Neural cell (in vitro differentiated cells): Measurements from ENCODE around the gene ABCB10. TPM values are rescaled to one million over a fixed set of nuclear protein-coding genes. Genes with fewer than 3 reads are reported as not detected.

Experiments used
- H2AFZ ChIP-seq: fragments of 200-600, 300-800 bp; sonication (generic), shearing (Covaris generic); 2 replicates; pipeline ENCODE4 v1.6.0; 2014; ENCODE audit warnings: low read depth, mild to moderate bottlenecking, antibody characterized with exemption, low read length, moderate library complexity
- H3F3A ChIP-seq: fragments of 200-600 bp; shearing (Covaris generic); 2 replicates; pipeline ENCODE4 v1.6.1; 2016; ENCODE audit warnings: mild to moderate bottlenecking, moderate library complexity, mixed read lengths, antibody characterized with exemption, low read length; ENCODE audit not compliant: insufficient read depth, poor library complexity, severe bottlenecking
- H3K27ac ChIP-seq: fragments of 200-600, 300-800 bp; sonication (generic), shearing (Covaris generic); 2 replicates; pipeline ENCODE4 v1.5.1; 2014; ENCODE audit warnings: mild to moderate bottlenecking, low read length, moderate library complexity
- H3K27me3 ChIP-seq: fragments of 300-800, 200-600 bp; sonication (generic), shearing (Covaris generic); 2 replicates; pipeline ENCODE4 v1.6.0; 2014; ENCODE audit warnings: mild to moderate bottlenecking, low read depth, low read length, moderate library complexity; ENCODE audit not compliant: insufficient read depth
- H3K36me3 ChIP-seq: fragments of 300-800, 200-600 bp; sonication (generic), shearing (Covaris generic); 2 replicates; pipeline ENCODE4 v1.5.1; 2014; ENCODE audit warnings: mild to moderate bottlenecking, antibody characterized with exemption, low read length, moderate library complexity; ENCODE audit not compliant: insufficient read depth
- H3K4me2 ChIP-seq: fragments of 300-800, 200-600 bp; sonication (generic), shearing (Covaris generic); 2 replicates; pipeline ENCODE4 v1.6.0; 2014; ENCODE audit warnings: mild to moderate bottlenecking, low read length
- H3K4me3 ChIP-seq: fragments of 300-800, 200-600 bp; sonication (generic), shearing (Covaris generic); 2 replicates; pipeline ENCODE4 v1.5.1; 2014; ENCODE audit warnings: mild to moderate bottlenecking, low read length, moderate library complexity
- H3K79me2 ChIP-seq: fragments of 200-600 bp; shearing (Covaris generic); replicated peaks from 2 replicates; pipeline ENCODE4 v1.6.0; 2014; ENCODE audit warnings: mild to moderate bottlenecking, low read length, moderate library complexity; ENCODE audit not compliant: insufficient read depth
- H3K9ac ChIP-seq: fragments of 300-800, 200-600 bp; sonication (generic), shearing (Covaris generic); 2 replicates; pipeline ENCODE4 v1.6.1; 2016; ENCODE audit warnings: mild to moderate bottlenecking, low read length, mixed read lengths
- H3K9me2 ChIP-seq: fragments of 200-600 bp; shearing (Covaris generic); 2 replicates; pipeline ENCODE4 v1.6.1; 2016; ENCODE audit warnings: mild to moderate bottlenecking, low read length, mixed read lengths; ENCODE audit not compliant: insufficient read depth
- H3K9me3 ChIP-seq: fragments of 200-600, 300-800 bp; sonication (generic), shearing (Covaris generic); 2 replicates; pipeline ENCODE4 v1.6.1; 2016; ENCODE audit warnings: mild to moderate bottlenecking, mixed run types, low read length, moderate library complexity, mixed read lengths
- H4K20me1 ChIP-seq: fragments of 200-600 bp; shearing (Covaris generic); 2 replicates; pipeline ENCODE4 v1.6.1; 2016; ENCODE audit warnings: mild to moderate bottlenecking, mixed run types; ENCODE audit not compliant: insufficient read depth
- CTCF ChIP-seq: fragments of 450-650 bp; IDR thresholded peaks from 2 replicates; pipeline ENCODE4 v1.5.1; 2014; ENCODE audit warnings: antibody characterized with exemption, mild to moderate bottlenecking, moderate library complexity; ENCODE audit not compliant: poor library complexity, severe bottlenecking
- EP300 ChIP-seq: fragments of 450-650 bp; conservative IDR thresholded peaks from 2 replicates; pipeline ENCODE4 v1.6.1; 2014; ENCODE audit warnings: antibody characterized with exemption, mild to moderate bottlenecking, moderate library complexity; ENCODE audit not compliant: poor library complexity, severe bottlenecking
- EZH2 ChIP-seq: fragments of 200-600, 300-800 bp; shearing (Covaris generic), sonication (generic); IDR thresholded peaks from 2 replicates; pipeline ENCODE4 v1.6.1; 2014; ENCODE audit warnings: antibody characterized with exemption, low read length, borderline replicate concordance, mild to moderate bottlenecking; ENCODE audit not compliant: insufficient read depth, poor library complexity, severe bottlenecking
- MXI1 ChIP-seq: fragments of 450-650 bp; conservative IDR thresholded peaks from 2 replicates; pipeline ENCODE4 v1.6.1; 2014; ENCODE audit warnings: antibody characterized with exemption, mild to moderate bottlenecking; ENCODE audit not compliant: poor library complexity, severe bottlenecking
- POLR2AphosphoS5 ChIP-seq: IDR thresholded peaks from 2 replicates; pipeline ENCODE4 v1.6.1; 2012
- RAD21 ChIP-seq: fragments of 450-650 bp; conservative IDR thresholded peaks from 2 replicates; pipeline ENCODE4 v1.6.1; 2014; ENCODE audit warnings: antibody characterized with exemption, mild to moderate bottlenecking, moderate library complexity
- REST ChIP-seq: IDR thresholded peaks from 2 replicates; pipeline ENCODE4 v1.6.1; 2012; ENCODE audit warnings: borderline replicate concordance
- SMC3 ChIP-seq: fragments of 450-650 bp; conservative IDR thresholded peaks from 2 replicates; pipeline ENCODE4 v1.6.1; 2014; ENCODE audit warnings: antibody characterized with exemption, mild to moderate bottlenecking, moderate library complexity; ENCODE audit not compliant: poor library complexity
- TAF1 ChIP-seq: IDR thresholded peaks from 2 replicates; pipeline ENCODE4 v1.6.1; 2012; ENCODE audit warnings: low read depth
- polyA plus RNA-seq: library from polyadenylated mRNA; depleted of rRNA; stranded (reverse); fragments of >200 nt; gene quantifications from 2 replicates; pipeline ENCODE4 v1.2.3, GENCODE V29; 2014

Gene ABCB10
- polyA plus RNA-seq, 1 donor from 2014 or later: 31.4 TPM

GRCh38 chr1:229567109-229567868 is 8.8 kb upstream of the ABCB10 start:
- H3K79me2 ChIP-seq: no peaks in the 10 kb centered on the region
- H3F3A ChIP-seq: no peaks in the 10 kb centered on the region
- no peaks in the 10 kb centered on the region for H3K9me2 ChIP-seq
- H3K27ac ChIP-seq: no peak overlapping the region
- H3K4me3 ChIP-seq: no peak overlapping the region
- no peak overlapping the region for H3K9ac ChIP-seq
- H4K20me1 ChIP-seq: no peaks in the 10 kb centered on the region
- H3K27me3 ChIP-seq: no peaks in the 10 kb centered on the region
- H3K9me3 ChIP-seq: no peaks in the 10 kb centered on the region
- H3K4me2 ChIP-seq: no peak overlapping the region
- TF ChIP-seq POLR2AphosphoS5: no peak
- no peak for TF ChIP-seq TAF1
- TF ChIP-seq REST: no peak
- no peak for TF ChIP-seq RAD21
- no peak for TF ChIP-seq EZH2
- no peak for TF ChIP-seq CTCF
- H2AFZ ChIP-seq: no peak overlapping the region
- H3K36me3 ChIP-seq: no peaks in the 10 kb centered on the region

GRCh38 chr1:229563701-229564100 is 5.2 kb upstream of the ABCB10 start:
- H3K27ac ChIP-seq: no peak overlapping the region
- H4K20me1 ChIP-seq: no peaks in the 10 kb centered on the region
- no peak overlapping the region for H3K4me2 ChIP-seq
- H3K9ac ChIP-seq: no peak overlapping the region
- no peaks in the 10 kb centered on the region for H3K79me2 ChIP-seq
- no peak for TF ChIP-seq CTCF
- no peak for TF ChIP-seq EZH2
- TF ChIP-seq POLR2AphosphoS5: no peak
- no peak for TF ChIP-seq TAF1
- TF ChIP-seq REST: no peak
- TF ChIP-seq SMC3: no peak
- no peak for TF ChIP-seq MXI1
- no peak for TF ChIP-seq EP300
- no peak for TF ChIP-seq RAD21
- no peaks in the 10 kb centered on the region for H3K36me3 ChIP-seq
- no peaks in the 10 kb centered on the region for H3K9me3 ChIP-seq
- no peak overlapping the region for H3K4me3 ChIP-seq
- H3F3A ChIP-seq: no peaks in the 10 kb centered on the region
- no peaks in the 10 kb centered on the region for H3K9me2 ChIP-seq
- H3K27me3 ChIP-seq: no peaks in the 10 kb centered on the region
- no peak overlapping the region for H2AFZ ChIP-seq
